Amniotic stem cell (primary cell): ENCODE results near the gene CDKN1A.

ENCODE experiments used
- DNase-seq: peaks from one replicate; lab custom pipeline; 2025; lab: John Stamatoyannopoulos, UW

The CDKN1A gene

DNA sequence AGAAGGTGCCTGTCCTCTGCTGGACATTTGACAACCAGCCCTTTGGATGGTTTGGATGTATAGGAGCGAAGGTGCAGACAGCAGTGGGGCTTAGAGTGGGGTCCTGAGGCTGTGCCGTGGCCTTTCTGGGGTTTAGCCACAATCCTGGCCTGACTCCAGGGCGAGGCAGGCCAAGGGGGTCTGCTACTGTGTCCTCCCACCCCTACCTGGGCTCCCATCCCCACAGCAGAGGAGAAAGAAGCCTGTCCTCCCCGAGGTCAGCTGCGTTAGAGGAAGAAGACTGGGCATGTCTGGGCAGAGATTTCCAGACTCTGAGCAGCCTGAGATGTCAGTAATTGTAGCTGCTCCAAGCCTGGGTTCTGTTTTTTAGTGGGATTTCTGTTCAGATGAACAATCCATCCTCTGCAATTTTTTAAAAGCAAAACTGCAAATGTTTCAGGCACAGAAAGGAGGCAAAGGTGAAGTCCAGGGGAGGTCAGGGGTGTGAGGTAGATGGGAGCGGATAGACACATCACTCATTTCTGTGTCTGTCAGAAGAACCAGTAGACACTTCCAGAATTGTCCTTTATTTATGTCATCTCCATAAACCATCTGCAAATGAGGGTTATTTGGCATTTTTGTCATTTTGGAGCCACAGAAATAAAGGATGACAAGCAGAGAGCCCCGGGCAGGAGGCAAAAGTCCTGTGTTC is 1.3 kb upstream of the CDKN1A start:
- DNase-seq: no peak

DNA sequence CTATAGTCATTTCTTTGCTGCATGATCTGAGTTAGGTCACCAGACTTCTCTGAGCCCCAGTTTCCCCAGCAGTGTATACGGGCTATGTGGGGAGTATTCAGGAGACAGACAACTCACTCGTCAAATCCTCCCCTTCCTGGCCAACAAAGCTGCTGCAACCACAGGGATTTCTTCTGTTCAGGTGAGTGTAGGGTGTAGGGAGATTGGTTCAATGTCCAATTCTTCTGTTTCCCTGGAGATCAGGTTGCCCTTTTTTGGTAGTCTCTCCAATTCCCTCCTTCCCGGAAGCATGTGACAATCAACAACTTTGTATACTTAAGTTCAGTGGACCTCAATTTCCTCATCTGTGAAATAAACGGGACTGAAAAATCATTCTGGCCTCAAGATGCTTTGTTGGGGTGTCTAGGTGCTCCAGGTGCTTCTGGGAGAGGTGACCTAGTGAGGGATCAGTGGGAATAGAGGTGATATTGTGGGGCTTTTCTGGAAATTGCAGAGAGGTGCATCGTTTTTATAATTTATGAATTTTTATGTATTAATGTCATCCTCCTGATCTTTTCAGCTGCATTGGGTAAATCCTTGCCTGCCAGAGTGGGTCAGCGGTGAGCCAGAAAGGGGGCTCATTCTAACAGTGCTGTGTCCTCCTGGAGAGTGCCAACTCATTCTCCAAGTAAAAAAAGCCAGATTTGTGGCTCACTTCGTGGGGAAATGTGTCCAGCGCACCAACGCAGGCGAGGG is 594 bp upstream of the CDKN1A start:
- DNase-seq: no peak

DNA sequence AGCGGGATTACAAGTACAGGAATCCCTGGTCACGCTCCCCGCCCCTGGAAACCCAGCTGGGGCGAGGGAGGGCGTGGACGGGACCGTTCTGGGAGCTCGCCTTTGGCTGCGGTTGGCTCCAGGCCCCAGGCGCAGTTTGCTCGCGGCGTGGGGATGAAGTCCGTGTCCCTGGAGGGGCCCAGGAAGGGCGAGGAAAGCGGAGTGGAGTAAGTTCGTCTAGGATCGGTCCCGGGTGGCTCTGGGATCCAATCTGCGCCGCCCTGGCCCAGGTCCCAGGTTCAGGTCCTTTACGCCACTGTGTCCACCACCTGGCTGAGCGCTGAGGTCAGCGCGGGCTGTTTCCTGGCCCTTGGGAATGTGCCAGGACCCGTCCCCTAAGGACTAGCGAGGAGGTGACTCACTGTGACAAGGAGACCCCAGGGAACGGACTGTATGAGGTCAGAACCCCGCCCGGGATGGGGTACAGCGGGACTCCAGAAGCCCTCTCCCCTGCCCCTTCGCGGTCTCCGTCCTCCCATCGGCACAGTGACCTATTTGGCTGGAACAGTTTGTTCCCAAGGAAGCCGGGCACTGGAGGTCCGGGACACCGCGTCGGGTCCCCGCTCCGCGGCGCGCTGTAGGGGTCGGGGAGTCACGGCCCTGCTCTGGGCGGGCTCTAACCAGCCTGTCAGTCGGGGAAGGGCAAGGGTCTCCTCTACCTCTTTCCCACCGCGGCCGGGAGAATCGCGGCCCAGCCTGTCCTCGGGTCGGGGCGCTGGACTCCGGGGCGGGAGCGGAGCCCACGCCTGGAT is 724 bp downstream of the CDKN1A start:
- DNase-seq: no peak

DNA sequence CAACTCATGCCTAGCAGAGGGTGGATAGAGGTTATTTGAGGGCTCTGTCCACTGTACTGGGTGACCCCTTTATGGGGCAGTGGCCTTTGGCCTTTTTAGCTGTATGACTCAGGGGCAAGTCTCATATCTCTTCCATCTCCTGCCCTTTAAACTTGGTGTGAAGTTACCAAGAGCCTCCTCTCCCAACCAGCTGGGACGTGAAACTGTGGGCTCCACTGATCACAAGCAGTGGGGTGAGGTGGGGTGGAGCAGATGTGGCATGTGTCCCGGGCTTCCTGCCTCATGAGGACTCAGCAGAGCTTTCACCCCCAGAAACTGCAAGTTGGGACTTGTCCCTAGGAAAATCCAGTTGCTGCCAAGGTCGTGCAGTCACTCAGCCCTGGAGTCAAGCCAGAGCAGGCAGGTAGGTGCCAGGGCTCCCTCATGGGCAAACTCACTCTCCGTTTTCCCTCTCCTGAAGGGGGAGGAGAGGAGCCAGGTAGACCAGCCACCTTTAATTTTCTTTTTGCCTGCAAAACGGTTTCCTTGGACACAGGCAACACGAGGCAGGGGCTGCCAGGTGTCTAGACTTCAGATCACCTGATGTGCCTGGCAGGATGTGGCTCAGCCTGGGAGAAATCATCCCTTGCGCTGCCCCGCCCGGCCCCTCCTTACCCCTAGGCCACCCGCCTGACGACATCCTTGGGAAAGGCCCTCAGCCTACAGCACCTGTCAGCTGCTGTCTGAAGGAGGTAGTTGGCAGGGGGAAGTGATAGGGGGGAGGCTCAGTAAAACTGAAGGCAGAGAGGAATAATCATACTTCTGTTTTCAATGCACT is 4.0 kb downstream of the CDKN1A start:
- DNase-seq: no peak

DNA sequence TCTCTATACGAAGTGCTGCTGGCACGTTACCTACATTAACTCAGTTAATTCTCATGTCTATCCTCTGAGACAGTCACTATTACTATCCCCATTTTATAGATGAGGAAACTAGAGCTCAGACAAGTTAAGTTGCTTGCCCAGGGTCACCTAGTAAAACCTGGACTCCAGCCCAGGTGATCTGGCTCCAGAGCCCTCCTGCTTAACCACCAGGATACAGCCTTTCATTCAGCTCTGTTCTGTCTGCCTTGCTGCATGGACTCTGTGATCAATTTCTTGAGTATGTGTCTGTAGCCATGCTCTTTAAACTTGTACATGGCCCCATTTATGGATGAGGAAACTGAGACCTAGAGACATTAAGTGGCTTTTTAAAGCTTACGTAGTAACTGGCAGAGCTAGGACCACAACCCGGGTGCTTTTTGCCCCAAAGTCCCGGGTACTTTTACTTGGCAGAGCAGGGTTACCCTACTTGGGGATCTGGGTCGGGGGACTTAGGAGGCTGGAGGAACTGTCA is 4.7 kb downstream of the CDKN1A start:
- DNase-seq: no peak

DNA sequence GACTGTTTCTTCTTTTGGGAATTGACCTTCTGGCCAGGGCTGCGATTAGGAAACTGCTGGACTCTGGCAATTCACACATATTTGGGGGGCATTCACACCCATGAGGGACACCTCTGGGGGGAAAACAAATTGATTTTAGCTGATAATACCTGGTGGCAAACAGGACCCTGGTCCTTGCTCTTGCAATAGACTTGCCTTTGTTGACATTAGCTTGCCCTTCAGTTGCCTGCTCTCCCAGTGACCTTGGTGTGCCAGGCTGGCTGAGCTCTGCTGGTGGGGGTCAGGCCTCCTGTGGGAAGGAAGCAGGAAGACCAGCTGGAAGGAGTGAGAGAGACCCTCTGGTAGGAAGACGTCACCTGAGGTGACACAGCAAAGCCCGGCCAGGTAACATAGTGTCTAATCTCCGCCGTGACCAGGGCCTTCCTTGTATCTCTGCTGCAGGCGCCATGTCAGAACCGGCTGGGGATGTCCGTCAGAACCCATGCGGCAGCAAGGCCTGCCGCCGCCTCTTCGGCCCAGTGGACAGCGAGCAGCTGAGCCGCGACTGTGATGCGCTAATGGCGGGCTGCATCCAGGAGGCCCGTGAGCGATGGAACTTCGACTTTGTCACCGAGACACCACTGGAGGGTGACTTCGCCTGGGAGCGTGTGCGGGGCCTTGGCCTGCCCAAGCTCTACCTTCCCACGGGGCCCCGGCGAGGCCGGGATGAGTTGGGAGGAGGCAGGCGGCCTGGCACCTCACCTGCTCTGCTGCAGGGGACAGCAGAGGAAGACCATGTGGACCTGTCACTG is 5.3 kb downstream of the CDKN1A start:
- no peak for DNase-seq

DNA sequence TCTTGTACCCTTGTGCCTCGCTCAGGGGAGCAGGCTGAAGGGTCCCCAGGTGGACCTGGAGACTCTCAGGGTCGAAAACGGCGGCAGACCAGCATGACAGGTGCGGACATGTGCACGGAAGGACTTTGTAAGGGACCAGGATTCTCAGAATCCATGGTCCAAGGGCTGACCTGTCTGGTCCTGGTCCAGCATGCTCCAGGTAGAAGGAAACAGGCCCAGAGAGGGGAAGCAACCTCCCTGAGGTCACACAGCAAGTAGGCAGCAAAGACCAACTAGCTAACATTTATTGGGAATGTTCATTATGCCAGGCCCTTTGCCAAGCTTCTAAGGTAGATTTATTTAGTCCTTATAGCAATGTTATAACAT is 5.9 kb downstream of the CDKN1A start:
- no peak for DNase-seq

DNA sequence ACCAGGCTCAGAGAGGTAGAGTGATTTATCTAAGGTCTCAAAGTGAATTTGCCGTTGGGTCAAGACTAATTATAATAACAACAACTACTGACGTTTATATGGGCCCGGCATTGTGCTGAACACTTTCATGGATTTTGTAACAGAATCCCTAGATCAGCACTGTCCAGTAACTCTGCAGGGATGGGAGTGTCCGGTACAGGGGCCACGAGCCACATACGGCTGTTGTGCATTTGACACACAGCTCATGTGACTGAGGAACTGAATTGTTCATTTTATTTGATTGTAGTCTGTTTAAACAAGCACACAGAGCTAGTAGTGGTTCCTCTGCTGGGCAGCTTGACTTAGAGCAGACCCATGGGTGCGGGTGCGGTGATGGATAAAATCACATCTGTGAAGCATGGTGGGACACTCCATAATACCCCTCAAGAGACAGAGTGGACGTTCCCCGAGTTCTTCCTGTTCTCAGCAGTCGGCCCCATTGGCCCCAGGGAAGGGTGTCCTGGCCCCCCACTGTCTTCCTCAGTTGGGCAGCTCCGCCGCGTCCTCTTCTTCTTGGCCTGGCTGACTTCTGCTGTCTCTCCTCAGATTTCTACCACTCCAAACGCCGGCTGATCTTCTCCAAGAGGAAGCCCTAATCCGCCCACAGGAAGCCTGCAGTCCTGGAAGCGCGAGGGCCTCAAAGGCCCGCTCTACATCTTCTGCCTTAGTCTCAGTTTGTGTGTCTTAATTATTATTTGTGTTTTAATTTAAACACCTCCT is 6.8 kb downstream of the CDKN1A start:
- DNase-seq: no peak

DNA sequence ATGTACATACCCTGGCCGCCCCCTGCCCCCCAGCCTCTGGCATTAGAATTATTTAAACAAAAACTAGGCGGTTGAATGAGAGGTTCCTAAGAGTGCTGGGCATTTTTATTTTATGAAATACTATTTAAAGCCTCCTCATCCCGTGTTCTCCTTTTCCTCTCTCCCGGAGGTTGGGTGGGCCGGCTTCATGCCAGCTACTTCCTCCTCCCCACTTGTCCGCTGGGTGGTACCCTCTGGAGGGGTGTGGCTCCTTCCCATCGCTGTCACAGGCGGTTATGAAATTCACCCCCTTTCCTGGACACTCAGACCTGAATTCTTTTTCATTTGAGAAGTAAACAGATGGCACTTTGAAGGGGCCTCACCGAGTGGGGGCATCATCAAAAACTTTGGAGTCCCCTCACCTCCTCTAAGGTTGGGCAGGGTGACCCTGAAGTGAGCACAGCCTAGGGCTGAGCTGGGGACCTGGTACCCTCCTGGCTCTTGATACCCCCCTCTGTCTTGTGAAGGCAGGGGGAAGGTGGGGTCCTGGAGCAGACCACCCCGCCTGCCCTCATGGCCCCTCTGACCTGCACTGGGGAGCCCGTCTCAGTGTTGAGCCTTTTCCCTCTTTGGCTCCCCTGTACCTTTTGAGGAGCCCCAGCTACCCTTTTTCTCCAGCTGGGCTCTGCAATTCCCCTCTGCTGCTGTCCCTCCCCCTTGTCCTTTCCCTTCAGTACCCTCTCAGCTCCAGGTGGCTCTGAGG is 7.6 kb downstream of the CDKN1A start:
- no peak for DNase-seq

DNA sequence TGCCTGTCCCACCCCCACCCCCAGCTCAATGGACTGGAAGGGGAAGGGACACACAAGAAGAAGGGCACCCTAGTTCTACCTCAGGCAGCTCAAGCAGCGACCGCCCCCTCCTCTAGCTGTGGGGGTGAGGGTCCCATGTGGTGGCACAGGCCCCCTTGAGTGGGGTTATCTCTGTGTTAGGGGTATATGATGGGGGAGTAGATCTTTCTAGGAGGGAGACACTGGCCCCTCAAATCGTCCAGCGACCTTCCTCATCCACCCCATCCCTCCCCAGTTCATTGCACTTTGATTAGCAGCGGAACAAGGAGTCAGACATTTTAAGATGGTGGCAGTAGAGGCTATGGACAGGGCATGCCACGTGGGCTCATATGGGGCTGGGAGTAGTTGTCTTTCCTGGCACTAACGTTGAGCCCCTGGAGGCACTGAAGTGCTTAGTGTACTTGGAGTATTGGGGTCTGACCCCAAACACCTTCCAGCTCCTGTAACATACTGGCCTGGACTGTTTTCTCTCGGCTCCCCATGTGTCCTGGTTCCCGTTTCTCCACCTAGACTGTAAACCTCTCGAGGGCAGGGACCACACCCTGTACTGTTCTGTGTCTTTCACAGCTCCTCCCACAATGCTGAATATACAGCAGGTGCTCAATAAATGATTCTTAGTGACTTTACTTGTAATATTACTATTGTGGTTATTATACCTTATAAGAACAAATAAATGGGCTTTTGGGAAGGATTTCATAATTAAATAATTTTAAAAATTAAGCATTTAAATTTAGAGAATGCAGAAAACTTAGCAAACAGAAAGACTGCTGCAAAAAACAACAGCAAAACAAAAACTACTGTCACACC is 8.4 kb downstream of the CDKN1A start:
- no peak for DNase-seq

DNA sequence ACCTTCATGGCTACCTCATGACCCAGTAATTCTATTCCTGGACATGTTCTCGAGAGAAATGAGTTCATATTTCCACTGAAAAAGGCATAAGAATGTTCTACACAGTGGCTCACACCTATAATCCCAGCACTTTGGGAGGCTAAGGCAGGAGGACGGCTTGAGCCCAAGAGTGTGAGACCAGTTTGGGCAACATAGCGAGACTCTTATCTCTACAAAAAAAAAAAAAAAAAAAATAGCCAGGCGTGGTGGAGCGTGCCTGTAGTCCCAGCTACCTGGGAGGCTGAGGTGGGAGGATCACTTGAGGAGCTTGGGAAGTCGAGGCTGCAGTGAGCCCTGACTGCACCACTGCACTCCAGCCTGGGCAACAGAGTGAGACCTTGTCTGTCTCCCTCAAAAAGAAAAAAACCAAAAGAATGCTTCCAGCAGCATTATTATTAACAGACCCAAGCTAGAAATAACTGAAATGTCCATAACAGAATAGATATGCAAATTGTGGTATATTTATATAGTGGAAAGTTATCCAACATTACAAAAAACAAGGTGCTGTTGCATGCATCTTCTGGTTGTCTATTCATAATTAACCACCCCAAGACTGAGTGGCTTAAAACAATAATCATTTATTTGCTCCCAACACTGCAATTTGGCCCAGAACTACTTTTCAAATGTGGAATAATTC is 9.7 kb downstream of the CDKN1A start:
- DNase-seq: no peak

DNA sequence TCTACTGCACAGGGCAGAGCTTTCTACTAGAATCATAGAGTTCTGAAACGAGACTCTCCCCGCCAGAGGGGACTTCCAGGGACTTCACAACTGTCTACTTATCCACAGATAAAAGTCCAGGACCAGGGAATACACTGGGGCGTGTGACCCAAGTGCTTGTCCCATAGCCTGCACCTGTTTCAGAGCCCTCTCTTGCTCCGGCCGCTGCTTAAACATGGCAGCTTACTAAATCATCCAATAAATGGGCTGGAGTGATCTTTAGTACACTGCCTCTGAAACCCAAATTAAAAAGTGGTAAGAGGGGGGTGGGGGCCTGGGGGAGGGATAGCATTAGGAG is 10.2 kb downstream of the CDKN1A start:
- no peak for DNase-seq

DNA sequence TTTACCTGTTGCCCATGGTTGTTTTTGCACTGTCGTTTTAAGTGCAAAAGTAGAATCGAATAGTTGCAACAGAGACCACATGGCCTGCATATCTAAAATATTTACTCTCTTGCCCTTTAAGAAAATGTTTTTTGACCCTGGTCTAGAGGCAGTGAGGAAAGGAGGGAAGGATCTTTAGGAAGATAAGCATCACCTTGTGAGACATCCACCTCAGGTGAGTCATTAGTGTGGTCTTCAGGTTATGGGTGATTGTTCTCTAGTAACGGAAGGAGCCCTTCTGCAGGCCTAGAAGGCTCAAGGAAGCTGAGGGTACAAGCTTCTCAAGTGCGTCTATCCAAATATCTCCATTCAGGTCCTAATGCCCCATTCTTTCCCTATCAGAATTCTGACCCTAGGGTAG is 12.5 kb downstream of the CDKN1A start:
- no peak for DNase-seq

DNA sequence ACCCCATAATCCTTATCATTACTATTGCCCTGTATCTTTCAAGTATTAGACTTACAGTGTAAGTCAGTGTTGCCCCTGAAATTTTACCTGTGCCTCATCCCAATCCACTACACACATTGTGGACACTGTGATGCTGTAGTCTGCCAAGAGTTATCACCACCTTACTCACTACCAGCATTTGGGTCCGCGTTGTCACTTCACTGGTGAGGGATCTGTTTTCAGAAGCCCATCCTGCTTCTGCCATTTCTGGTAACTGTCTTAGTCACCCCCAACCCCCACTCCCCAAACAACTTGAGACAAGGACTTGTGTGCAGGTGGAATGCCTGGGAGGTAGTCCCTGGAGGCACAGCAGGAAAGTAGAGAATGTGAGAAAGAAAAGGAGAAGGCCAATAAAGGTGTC is 13.1 kb downstream of the CDKN1A start:
- DNase-seq: no peak

DNA sequence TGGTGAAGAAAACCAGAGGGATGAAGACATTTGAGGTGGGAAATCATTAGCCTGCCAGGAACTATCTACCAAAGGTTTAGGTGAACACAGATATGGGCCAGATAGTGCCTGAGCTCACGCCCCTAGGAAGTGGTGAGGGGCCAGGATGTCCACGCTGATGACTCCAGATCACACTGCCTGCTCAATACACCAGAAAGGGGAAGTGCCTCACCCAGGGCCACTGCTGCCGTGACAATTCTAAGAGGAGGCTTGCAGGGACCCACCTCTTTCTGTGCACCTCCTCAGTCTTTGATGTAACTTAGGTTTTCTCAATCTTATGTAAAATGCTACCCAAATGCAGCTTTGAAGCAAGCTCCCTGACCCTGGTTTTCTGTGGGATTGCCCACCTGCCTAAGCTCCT is 13.7 kb downstream of the CDKN1A start:
- DNase-seq: no peak

DNA sequence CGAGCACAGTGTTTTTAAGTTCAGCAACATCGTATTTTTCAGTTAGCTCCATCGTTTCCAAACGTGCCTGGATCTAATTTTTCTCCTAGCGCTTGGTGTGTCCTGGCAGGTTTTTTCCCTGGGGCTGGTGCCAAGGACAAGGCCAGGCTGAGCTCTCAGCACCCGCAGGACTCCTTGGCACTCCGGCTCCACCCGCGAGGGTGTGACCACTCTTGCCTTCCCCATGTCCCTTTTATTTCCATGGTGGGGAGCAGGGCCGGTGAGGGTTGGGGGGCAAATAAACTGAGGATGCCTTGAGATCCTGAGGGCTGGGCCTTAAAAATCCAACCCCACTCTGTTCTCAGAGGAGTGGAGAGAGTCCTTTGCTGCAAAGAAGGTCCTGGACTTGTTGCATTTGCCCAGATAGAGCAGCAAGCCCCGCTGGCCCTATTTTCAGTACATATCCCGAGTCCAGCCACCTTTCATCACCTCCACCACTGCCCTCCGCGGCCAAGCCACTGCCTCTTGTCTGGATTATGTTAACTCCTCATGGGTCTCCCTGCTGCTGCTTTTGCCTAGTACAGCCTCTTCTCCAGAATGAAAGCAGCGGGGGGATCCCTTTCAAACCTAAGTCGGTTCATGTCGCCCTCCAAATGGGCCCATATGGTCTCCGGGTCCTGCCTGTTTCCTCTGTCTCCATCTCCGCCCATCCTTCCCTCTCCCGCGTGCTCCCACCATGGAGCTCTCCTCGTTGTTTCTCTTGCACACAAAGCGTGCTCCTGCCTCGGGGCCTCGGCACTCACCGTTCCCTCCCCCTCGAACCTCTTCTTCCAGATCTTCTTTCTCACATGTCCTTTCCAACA is 14.6 kb downstream of the CDKN1A start:
- DNase-seq: no peak

DNA sequence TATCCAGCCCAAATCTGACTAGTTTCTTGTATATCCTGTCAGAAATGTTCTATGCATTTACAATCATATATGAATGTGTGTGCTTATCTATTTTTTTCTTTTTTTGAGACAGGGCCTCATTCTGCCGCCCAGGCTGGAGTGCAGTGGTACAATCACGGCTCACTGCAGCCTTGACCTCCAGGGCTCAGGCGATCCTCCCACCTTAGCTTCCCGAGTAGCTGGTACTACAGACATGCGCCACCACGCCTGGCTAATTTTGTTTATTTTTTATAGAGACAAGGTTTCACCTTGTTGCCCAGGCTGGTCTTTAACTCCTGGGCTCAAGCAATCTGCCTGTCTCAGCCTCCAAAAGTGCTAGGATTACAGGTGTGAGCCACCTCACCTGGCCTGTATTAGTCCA is 16.1 kb downstream of the CDKN1A start:
- DNase-seq: no peak
